Measurements from ENCODE around the gene OXSR1.
"Not testable (repeated sequence)": the region's sequence is repeated elsewhere in the genome, so short reads cannot be mapped to it uniquely, and the experiment has no call there.

GRCh38 chr3:38202931-38203330, 37.6 kb downstream of the OXSR1 start:
- TF ChIP-seq CTCF, POLR2A (IDR thresholded peaks at IDR 0.05): not testable (repeated sequence)
